Rectal smooth muscle tissue (tissue), 1 donor: ENCODE measurements around the gene PRAC2.

Experiments used
- H3K27ac ChIP-seq: one replicate; pipeline ENCODE4 v1.7.0; 2013; ENCODE audit warnings: low read depth, low read length, inconsistent platforms
- H3K27me3 ChIP-seq: one replicate; pipeline ENCODE4 v1.7.0; 2013; ENCODE audit warnings: low read length; ENCODE audit not compliant: control insufficient read depth, insufficient read depth
- H3K36me3 ChIP-seq: one replicate; pipeline ENCODE4 v1.7.0; 2013; ENCODE audit warnings: low read length; ENCODE audit not compliant: control insufficient read depth, insufficient read depth
- H3K4me1 ChIP-seq: one replicate; pipeline ENCODE4 v1.7.0; 2013; ENCODE audit warnings: low read length; ENCODE audit not compliant: control insufficient read depth, insufficient read depth
- H3K4me3 ChIP-seq: one replicate; pipeline ENCODE4 v1.7.0; 2013; ENCODE audit warnings: low read length
- H3K9ac ChIP-seq: one replicate; pipeline ENCODE4 v1.7.0; 2013; ENCODE audit warnings: low read length

The PRAC2 gene

GRCh38 chr17:48732688-48733629, 10.0 kb downstream of the PRAC2 start:
- Histone ChIP-seq H3K36me3 (no peaks in the 10 kb centered on the region), H3K4me1 (no peaks in the 10 kb centered on the region), H3K4me3 (no peak overlapping the region), H3K27ac (no peak overlapping the region), H3K27me3 (peaks cover 42% of the 10 kb centered on the region), H3K9ac (no peak overlapping the region)

- H3K27ac ChIP-seq = no peak overlapping the region
- no peak overlapping the region for H3K4me3 ChIP-seq
- no peaks in the 10 kb centered on the region for H3K4me1 ChIP-seq
- H3K27me3 ChIP-seq = peaks cover 43% of the 10 kb centered on the region
- H3K36me3 ChIP-seq = no peaks in the 10 kb centered on the region
- H3K9ac ChIP-seq = no peak overlapping the region
Observed at GRCh38 chr17:48733632-48734328, 10.8 kb downstream of the PRAC2 start.

DNA sequence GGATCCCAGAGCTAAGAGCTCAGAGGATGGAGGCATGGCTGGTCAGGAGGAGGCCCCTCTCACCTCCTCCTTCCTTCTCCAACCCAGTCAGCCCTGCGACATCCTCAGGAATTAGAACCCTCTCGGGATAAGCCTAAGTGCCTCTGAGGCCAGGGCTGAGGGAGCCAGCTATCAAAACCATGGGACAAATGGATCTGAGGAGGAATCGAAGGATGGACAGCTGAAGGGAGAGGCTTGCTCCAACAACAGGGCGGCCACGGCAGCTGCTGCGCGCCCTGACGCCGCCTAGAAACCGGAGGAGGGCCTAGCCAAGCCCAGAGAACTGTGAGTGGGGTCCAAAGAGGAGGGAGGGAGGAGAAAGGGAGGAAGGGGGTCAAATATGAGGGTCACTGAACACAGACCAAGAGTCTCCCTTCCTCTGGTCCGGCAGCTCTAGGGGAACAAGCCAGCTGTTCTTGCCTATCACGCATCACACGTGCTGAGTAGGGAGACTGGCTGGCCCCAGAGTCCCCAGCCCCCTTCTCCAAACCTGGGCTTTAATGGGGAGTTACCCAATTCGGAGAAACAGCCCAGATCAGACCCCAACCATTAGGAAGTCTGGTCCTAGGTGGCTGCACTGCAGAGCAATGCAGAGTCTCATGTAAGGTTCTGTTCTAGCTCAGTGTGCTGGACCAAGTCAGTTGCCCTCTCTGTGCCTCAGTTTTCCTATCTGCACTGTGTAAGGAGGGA, 11.5 kb downstream of the PRAC2 start:
- Histone ChIP-seq H3K27me3 (peaks cover 42% of the 10 kb centered on the region), H3K36me3 (no peaks in the 10 kb centered on the region), H3K4me1 (no peaks in the 10 kb centered on the region), H3K9ac (no peak overlapping the region), H3K4me3 (no peak overlapping the region), H3K27ac (no peak overlapping the region)

- Histone ChIP-seq H3K4me3 (no peak overlapping the region), H3K36me3 (no peaks in the 10 kb centered on the region), H3K9ac (no peak overlapping the region), H3K27me3 (peaks cover 42% of the 10 kb centered on the region), H3K27ac (no peak overlapping the region), H3K4me1 (no peaks in the 10 kb centered on the region)
Observed at GRCh38 chr17:48735062-48735351, 12.0 kb downstream of the PRAC2 start.

DNA sequence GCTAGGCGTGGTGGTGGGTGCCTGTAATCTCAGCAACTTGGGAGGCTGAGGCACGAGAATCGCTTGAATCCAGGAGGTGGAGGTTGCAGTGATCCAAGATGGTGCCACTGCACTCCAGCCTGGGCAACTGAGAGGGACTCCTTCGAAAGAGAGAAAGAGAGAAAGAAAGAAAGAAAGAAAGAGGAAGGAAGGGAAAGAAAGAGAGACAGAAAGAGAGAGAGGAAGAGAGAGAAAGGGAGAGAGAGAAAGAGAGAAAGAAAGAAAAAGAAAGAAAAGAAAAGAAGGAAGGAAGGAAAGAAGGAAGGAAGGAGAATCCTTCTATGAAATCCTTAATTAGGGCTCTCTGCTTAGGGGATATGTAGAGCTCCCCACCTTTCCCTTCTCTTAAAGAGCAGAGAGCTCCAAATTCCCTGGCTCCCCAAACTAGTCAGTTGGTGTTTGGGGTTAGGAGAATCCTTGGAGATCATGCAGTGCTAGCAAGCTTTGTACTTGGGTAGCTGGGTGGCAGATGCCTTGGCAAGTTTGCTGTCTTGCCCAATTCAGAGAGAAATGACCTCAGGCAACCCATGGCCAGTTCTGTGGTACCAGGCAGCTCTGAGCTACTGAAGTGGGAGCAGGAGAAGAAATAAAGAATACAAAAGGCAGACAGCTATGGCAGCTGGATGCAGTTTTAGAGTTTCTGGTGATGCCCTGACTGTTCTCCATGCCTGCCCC, 14.5 kb downstream of the PRAC2 start:
- Histone ChIP-seq H3K27me3 (peaks cover 40% of the 10 kb centered on the region), H3K9ac (no peak overlapping the region), H3K4me3 (no peak overlapping the region), H3K4me1 (no peaks in the 10 kb centered on the region), H3K27ac (no peak overlapping the region), H3K36me3 (no peaks in the 10 kb centered on the region)

DNA sequence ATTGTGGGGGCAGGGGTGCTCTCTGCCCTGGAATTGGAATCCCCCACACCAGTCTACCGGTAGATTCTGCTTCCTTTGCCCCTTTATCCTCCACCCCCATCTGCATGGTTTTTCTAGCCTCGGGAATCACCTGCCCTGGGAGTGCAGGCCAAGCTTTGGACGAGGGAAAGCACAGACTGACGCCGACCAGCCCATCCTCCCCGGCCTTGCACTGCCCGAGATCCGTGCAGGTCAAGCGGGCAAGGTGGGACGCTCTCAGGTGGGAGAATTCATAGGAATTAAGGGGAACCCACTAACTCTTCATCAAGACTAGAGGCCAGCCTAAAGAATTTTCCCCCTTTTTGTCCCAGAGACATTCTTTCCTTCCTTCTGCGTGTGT, 15.4 kb downstream of the PRAC2 start:
- H3K36me3 ChIP-seq = no peaks in the 10 kb centered on the region
- no peak overlapping the region for H3K27ac ChIP-seq
- peaks cover 41% of the 10 kb centered on the region for H3K27me3 ChIP-seq
- H3K4me1 ChIP-seq = no peaks in the 10 kb centered on the region
- H3K4me3 ChIP-seq = no peak overlapping the region
- H3K9ac ChIP-seq = no peak overlapping the region

DNA sequence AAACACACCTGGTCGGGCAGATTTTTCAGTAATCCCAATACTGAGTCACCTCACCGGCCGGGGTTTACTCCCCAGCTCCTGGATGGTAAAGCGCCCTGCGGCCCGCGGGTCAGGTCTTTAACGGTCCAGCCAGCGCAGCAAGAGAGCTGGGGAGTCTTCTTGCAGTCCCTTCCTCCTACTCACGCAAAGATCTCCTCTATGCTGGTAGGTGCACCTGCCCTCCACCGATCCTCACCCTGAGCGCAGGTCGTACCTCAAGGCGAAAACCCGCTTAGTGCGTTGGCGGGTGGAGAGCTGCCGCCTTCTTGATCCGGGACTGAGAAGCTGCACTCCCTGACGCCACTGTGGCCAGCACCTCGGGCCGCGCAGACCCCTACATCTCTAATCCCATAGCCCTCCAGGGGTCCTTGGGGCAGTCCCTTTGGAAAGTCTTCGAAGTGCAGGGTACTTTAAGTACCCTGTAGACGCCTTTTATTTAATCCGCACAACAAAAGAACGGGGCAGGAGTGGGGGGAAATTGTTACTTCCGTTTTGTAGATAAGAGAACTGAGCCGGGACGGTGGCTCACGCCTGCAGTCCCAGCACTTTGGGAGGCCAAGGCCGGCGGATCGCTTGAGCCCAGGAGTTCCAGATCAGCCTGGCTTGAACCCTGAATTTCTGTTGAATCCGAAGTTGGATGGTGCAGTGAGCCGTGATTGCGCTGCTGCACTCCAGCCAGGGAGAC, 16.0 kb downstream of the PRAC2 start:
- no peak overlapping the region for H3K9ac ChIP-seq
- peaks cover 45% of the 10 kb centered on the region for H3K27me3 ChIP-seq
- no peak overlapping the region for H3K4me3 ChIP-seq
- no peaks in the 10 kb centered on the region for H3K36me3 ChIP-seq
- H3K4me1 ChIP-seq = no peaks in the 10 kb centered on the region
- H3K27ac ChIP-seq = no peak overlapping the region

- H3K27me3 ChIP-seq = peaks cover 37% of the 10 kb centered on the region
- H3K36me3 ChIP-seq = no peaks in the 10 kb centered on the region
Observed at GRCh38 chr17:48740537-48740936, 17.6 kb downstream of the PRAC2 start.

GRCh38 chr17:48745381-48746275, 22.6 kb downstream of the PRAC2 start:
- H3K4me1 ChIP-seq = no peaks in the 10 kb centered on the region
- H3K4me3 ChIP-seq = no peak overlapping the region
- H3K27me3 ChIP-seq = peaks cover 51% of the 10 kb centered on the region
- H3K9ac ChIP-seq = no peak overlapping the region
- H3K27ac ChIP-seq = no peak overlapping the region
- H3K36me3 ChIP-seq = no peaks in the 10 kb centered on the region

More at GRCh38 chr17:48740537-48740936, 17.6 kb downstream of the PRAC2 start:
- Histone ChIP-seq H3K27ac (no peak overlapping the region), H3K4me3 (no peak overlapping the region), H3K4me1 (no peaks in the 10 kb centered on the region), H3K9ac (no peak overlapping the region)

GRCh38 chr17:48746916-48747444, 24.0 kb downstream of the PRAC2 start:
- Histone ChIP-seq H3K4me1 (no peaks in the 10 kb centered on the region), H3K36me3 (no peaks in the 10 kb centered on the region), H3K27ac (no peak overlapping the region), H3K27me3 (peaks cover 57% of the 10 kb centered on the region), H3K9ac (no peak overlapping the region), H3K4me3 (no peak overlapping the region)
